SK-N-MC (cell line): ENCODE results near the gene HOPX.
"Not testable (repeated sequence)": the region's sequence is repeated elsewhere in the genome, so short reads cannot be mapped to it uniquely, and the experiment has no call there.

Experiments used
- DNase-seq: peaks from one replicate; pipeline ENCODE4 v3.0.0-alpha.2; 2011; ENCODE audit warnings: low read depth, low spot score
- H3K27ac ChIP-seq: fragments of 200-600 bp; sonication (generic); 2 replicates; pipeline ENCODE4 v1.5.1; 2016; ENCODE audit warnings: mixed run types
- H3K36me3 ChIP-seq: fragments of 200-600 bp; sonication (generic); 2 replicates; pipeline ENCODE4 v1.6.1; 2017; ENCODE audit warnings: antibody characterized with exemption, low read length, mixed read lengths; ENCODE audit not compliant: insufficient read depth
- H3K4me3 ChIP-seq: fragments of 200-600 bp; sonication (generic); 2 replicates; pipeline ENCODE4 v1.5.1; 2016
- H3K9ac ChIP-seq: fragments of 200-600 bp; sonication (generic); 2 replicates; pipeline ENCODE4 v1.8.0; 2017; ENCODE audit warnings: mixed run types, mixed read lengths; ENCODE audit not compliant: insufficient read length
- H3K9me3 ChIP-seq: fragments of 200-600 bp; sonication (generic); 2 replicates; pipeline ENCODE4 v1.6.1; 2017; ENCODE audit warnings: low read depth, mild to moderate bottlenecking, antibody characterized with exemption, low read length, moderate library complexity, mixed read lengths
- EZH2 ChIP-seq: fragments of 200-600 bp; sonication (generic); IDR thresholded peaks from one replicate; pipeline ENCODE4 v1.6.1; 2017; ENCODE audit warnings: antibody characterized with exemption
- FOXP2 ChIP-seq: optimal IDR thresholded peaks from 2 replicates; pipeline ENCODE3; 2011; ENCODE audit warnings: mild to moderate bottlenecking, moderate library complexity; ENCODE audit not compliant: insufficient read depth; ENCODE audit errors: extremely low read length, control extremely low read depth
- POLR2AphosphoS5 ChIP-seq: IDR thresholded peaks from 2 replicates; pipeline ENCODE4 v1.6.1; 2012; ENCODE audit warnings: mild to moderate bottlenecking, low read depth, low read length, borderline replicate concordance

HOPX gene

GRCh38 chr4:56613101-56613862 is 67.8 kb downstream of the HOPX start:
- no peaks in the 10 kb centered on the region for H3K9me3 ChIP-seq
- TF ChIP-seq FOXP2 (no peak), EZH2 (no peak), POLR2AphosphoS5 (no peak)
- no peaks in the 10 kb centered on the region for H3K36me3 ChIP-seq
- H3K4me3 ChIP-seq: no peak overlapping the region
- no peak for DNase-seq
- no peak overlapping the region for H3K9ac ChIP-seq
- no peak overlapping the region for H3K27ac ChIP-seq

GRCh38 chr4:56612282-56612681 is 68.8 kb downstream of the HOPX start:
- no peak overlapping the region for H3K4me3 ChIP-seq
- H3K36me3 ChIP-seq: no peaks in the 10 kb centered on the region
- no peak for DNase-seq
- H3K27ac ChIP-seq: no peak overlapping the region
- no peaks in the 10 kb centered on the region for H3K9me3 ChIP-seq
- no peak overlapping the region for H3K9ac ChIP-seq
- TF ChIP-seq EZH2 (no peak), FOXP2 (no peak), POLR2AphosphoS5 (no peak)

- Histone ChIP-seq H3K36me3 (no peaks in the 10 kb centered on the region), H3K9ac (no peak overlapping the region), H3K9me3 (no peaks in the 10 kb centered on the region), H3K27ac (no peak overlapping the region), H3K4me3 (no peak overlapping the region)
- no peak for DNase-seq
- TF ChIP-seq FOXP2 (no peak), POLR2AphosphoS5 (no peak), EZH2 (no peak)
Measured at GRCh38 chr4:56611501-56611900, 69.6 kb downstream of the HOPX start.

GRCh38 chr4:56610170-56610569 is 70.9 kb downstream of the HOPX start:
- H3K9me3 ChIP-seq, H3K9ac ChIP-seq, DNase-seq, H3K36me3 ChIP-seq, H3K27ac ChIP-seq, H3K4me3 ChIP-seq: not testable (repeated sequence)

GRCh38 chr4:56607926-56608325 is 73.2 kb downstream of the HOPX start:
- no peaks in the 10 kb centered on the region for H3K36me3 ChIP-seq
- no peak overlapping the region for H3K27ac ChIP-seq
- H3K4me3 ChIP-seq: no peak overlapping the region
- DNase-seq: no peak
- no peak overlapping the region for H3K9ac ChIP-seq
- H3K9me3 ChIP-seq: no peaks in the 10 kb centered on the region
- TF ChIP-seq EZH2: no peak
- TF ChIP-seq FOXP2: no peak
- no peak for TF ChIP-seq POLR2AphosphoS5

- Histone ChIP-seq H3K9ac (no peak overlapping the region), H3K9me3 (no peaks in the 10 kb centered on the region), H3K27ac (no peak overlapping the region), H3K36me3 (no peaks in the 10 kb centered on the region), H3K4me3 (no peak overlapping the region)
- TF ChIP-seq POLR2AphosphoS5: no peak
- no peak for TF ChIP-seq FOXP2
- TF ChIP-seq EZH2: no peak
- DNase-seq: no peak
Measured at GRCh38 chr4:56606385-56606784, 74.7 kb downstream of the HOPX start.

GRCh38 chr4:56605464-56605863 is 75.6 kb downstream of the HOPX start:
- H3K27ac ChIP-seq, H3K36me3 ChIP-seq, DNase-seq, H3K4me3 ChIP-seq, H3K9ac ChIP-seq, H3K9me3 ChIP-seq: not testable (repeated sequence)

- Histone ChIP-seq H3K27ac (no peak overlapping the region), H3K9me3 (no peaks in the 10 kb centered on the region), H3K9ac (no peak overlapping the region), H3K36me3 (no peaks in the 10 kb centered on the region), H3K4me3 (no peak overlapping the region)
- TF ChIP-seq FOXP2 (no peak), POLR2AphosphoS5 (no peak), EZH2 (no peak)
- no peak for DNase-seq
Measured at GRCh38 chr4:56603297-56603696, 77.8 kb downstream of the HOPX start.
